Measurements from ENCODE around the gene B3GALNT2. TPM values are rescaled to one million over a fixed set of nuclear protein-coding genes. Genes with fewer than 3 reads are reported as not detected.

Gene B3GALNT2
- total RNA-seq, 1 donor from 2014 or later, result 42.7 TPM

- Mint-ChIP-seq H3K27ac (no peak overlapping the region), H3K4me3 (no peak overlapping the region), H3K9me3 (peaks cover 8% of the 10 kb centered on the region), H3K4me1 (no peaks in the 10 kb centered on the region), H3K36me3 (peaks cover 37% of the 10 kb centered on the region), H3K27me3 (ENCODE audit: insufficient read depth, low read depth) (no peaks in the 10 kb centered on the region)
- Histone ChIP-seq H3F3A (ENCODE audit: low read depth) (no peaks in the 10 kb centered on the region), H3K9me3 (ENCODE audit: low read depth) (no peaks in the 10 kb centered on the region), H3K36me3 (peaks cover 24% of the 10 kb centered on the region), H3K27me3 (no peaks in the 10 kb centered on the region), H3K27ac (no peak overlapping the region), H3K4me3 (no peak overlapping the region), H3K4me1 (no peaks in the 10 kb centered on the region), H3K9ac (no peak overlapping the region), H3K79me2 (ENCODE audit: low read depth) (no peaks in the 10 kb centered on the region), H4K20me1 (ENCODE audit: low read depth) (peaks cover 4% of the 10 kb centered on the region), H3K4me2 (no peak overlapping the region), H2AFZ (replicated peaks) (no peak overlapping the region)
- no peak for DNase-seq (ENCODE audit: low spot score)
- TF ChIP-seq EZH2 (IDR thresholded peaks at IDR 0.05) (no peak), EZH2phosphoT487 (IDR thresholded peaks at IDR 0.05) (no peak), CTCF (IDR thresholded peaks at IDR 0.05) (no peak)
These were observed 17.9 kb downstream of the B3GALNT2 start for GRCh38 chr1:235486321-235486720.

GRCh38 chr1:235485558-235485957 lies 18.7 kb downstream of the B3GALNT2 start:
- no peak for TF ChIP-seq EZH2phosphoT487 (IDR thresholded peaks at IDR 0.05)
- Histone ChIP-seq H3F3A (ENCODE audit: low read depth) (no peaks in the 10 kb centered on the region), H3K9me3 (ENCODE audit: low read depth) (no peaks in the 10 kb centered on the region), H3K9ac (no peak overlapping the region), H3K4me2 (no peak overlapping the region), H2AFZ (replicated peaks) (no peak overlapping the region), H3K79me2 (ENCODE audit: low read depth) (no peaks in the 10 kb centered on the region), H3K27ac (no peak overlapping the region), H4K20me1 (ENCODE audit: low read depth) (peaks cover 4% of the 10 kb centered on the region), H3K4me1 (no peaks in the 10 kb centered on the region), H3K27me3 (no peaks in the 10 kb centered on the region), H3K36me3 (peaks cover 25% of the 10 kb centered on the region), H3K4me3 (no peak overlapping the region)
- Mint-ChIP-seq H3K27me3 (ENCODE audit: insufficient read depth, low read depth) (no peaks in the 10 kb centered on the region), H3K4me3 (no peak overlapping the region), H3K9me3 (peaks cover 8% of the 10 kb centered on the region), H3K36me3 (peaks cover 38% of the 10 kb centered on the region), H3K27ac (no peak overlapping the region), H3K4me1 (no peaks in the 10 kb centered on the region)
- DNase-seq (ENCODE audit: low spot score), result no peak

GRCh38 chr1:235483090-235483489 lies 21.2 kb downstream of the B3GALNT2 start:
- Histone ChIP-seq H3K4me3 (no peak overlapping the region), H3K27ac (no peak overlapping the region), H3K4me2 (no peak overlapping the region), H2AFZ (replicated peaks) (no peak overlapping the region), H3K9ac (no peak overlapping the region), H3K79me2 (ENCODE audit: low read depth) (no peaks in the 10 kb centered on the region), H3K27me3 (no peaks in the 10 kb centered on the region), H3K4me1 (no peaks in the 10 kb centered on the region), H3F3A (ENCODE audit: low read depth) (no peaks in the 10 kb centered on the region), H3K9me3 (ENCODE audit: low read depth) (no peaks in the 10 kb centered on the region), H3K36me3 (peaks cover 32% of the 10 kb centered on the region), H4K20me1 (ENCODE audit: low read depth) (peaks cover 4% of the 10 kb centered on the region)
- Mint-ChIP-seq H3K27me3 (ENCODE audit: insufficient read depth, low read depth) (no peaks in the 10 kb centered on the region), H3K4me3 (no peak overlapping the region), H3K36me3 (peaks cover 46% of the 10 kb centered on the region), H3K4me1 (no peaks in the 10 kb centered on the region), H3K27ac (no peak overlapping the region), H3K9me3 (peaks cover 8% of the 10 kb centered on the region)
- no peak for TF ChIP-seq CTCF (IDR thresholded peaks at IDR 0.05)
- TF ChIP-seq EZH2phosphoT487 (IDR thresholded peaks at IDR 0.05), result no peak
- TF ChIP-seq EZH2 (IDR thresholded peaks at IDR 0.05), result no peak
- DNase-seq (ENCODE audit: low spot score), result no peak

- H3K9me3 ChIP-seq (ENCODE audit: low read depth), result no peaks in the 10 kb centered on the region
- H3K9ac ChIP-seq, result no peak overlapping the region
- H3K79me2 ChIP-seq (ENCODE audit: low read depth), result no peaks in the 10 kb centered on the region
- H4K20me1 ChIP-seq (ENCODE audit: low read depth), result no peaks in the 10 kb centered on the region
- no peaks in the 10 kb centered on the region for H3K4me1 ChIP-seq
- H3K4me3 ChIP-seq, result no peak overlapping the region
- Mint-ChIP-seq H3K4me3 (no peak overlapping the region), H3K4me1 (no peaks in the 10 kb centered on the region), H3K27ac (no peak overlapping the region), H3K36me3 (peaks cover 23% of the 10 kb centered on the region), H3K27me3 (ENCODE audit: insufficient read depth, low read depth) (no peaks in the 10 kb centered on the region), H3K9me3 (no peaks in the 10 kb centered on the region)
- H3F3A ChIP-seq (ENCODE audit: low read depth), result no peaks in the 10 kb centered on the region
- H3K4me2 ChIP-seq, result no peak overlapping the region
- H2AFZ ChIP-seq (replicated peaks), result no peak overlapping the region
- no peak for TF ChIP-seq EZH2 (IDR thresholded peaks at IDR 0.05)
- TF ChIP-seq CTCF (IDR thresholded peaks at IDR 0.05), result no peak
- TF ChIP-seq EZH2phosphoT487 (IDR thresholded peaks at IDR 0.05), result no peak
- H3K27ac ChIP-seq, result no peak overlapping the region
- DNase-seq (ENCODE audit: low spot score), result no peak
- peaks cover 6% of the 10 kb centered on the region for H3K36me3 ChIP-seq
- H3K27me3 ChIP-seq, result no peaks in the 10 kb centered on the region
These were observed 30.4 kb downstream of the B3GALNT2 start for GRCh38 chr1:235473806-235474205.
